GM21423 (cell line): Measurements from ENCODE around the gene CLK2.
A peak's percentile ranks its signal among the peaks of the same experiment; 100 is the strongest.
"Not testable (repeated sequence)": the region's sequence is repeated elsewhere in the genome, so short reads cannot be mapped to it uniquely, and the experiment has no call there.

Experiments used
- ATAC-seq: cut with Tn5 transposase; IDR thresholded peaks from one replicate; pipeline ENCODE4 v1.9.1; 2021; ENCODE audit warnings: mild to moderate bottlenecking, moderate library complexity; ENCODE audit not compliant: unreplicated experiment

Gene CLK2

GRCh38 chr1:155297384-155297783 lies 24.1 kb upstream of the CLK2 start:
- no peak for ATAC-seq

- ATAC-seq, result no peak
These were observed 23.4 kb upstream of the CLK2 start for GRCh38 chr1:155296661-155297060.

GRCh38 chr1:155295942-155296267 lies 22.6 kb upstream of the CLK2 start:
- no peak for ATAC-seq

GRCh38 chr1:155295183-155295941 lies 22.1 kb upstream of the CLK2 start:
- no peak for ATAC-seq

- ATAC-seq, result no peak
These were observed 21.3 kb upstream of the CLK2 start for GRCh38 chr1:155294520-155295182.

- ATAC-seq, result no peak
These were observed 19.9 kb upstream of the CLK2 start for GRCh38 chr1:155293086-155293749.

- not testable (repeated sequence) for ATAC-seq
These were observed 17.7 kb upstream of the CLK2 start for GRCh38 chr1:155291006-155291405.

GRCh38 chr1:155287987-155288543 lies 14.8 kb upstream of the CLK2 start:
- no peak for ATAC-seq

- ATAC-seq, result no peak
These were observed 13.2 kb upstream of the CLK2 start for GRCh38 chr1:155286544-155286943.

- ATAC-seq, result no peak
These were observed 12.3 kb upstream of the CLK2 start for GRCh38 chr1:155285631-155286044.

GRCh38 chr1:155285063-155285462 lies 11.8 kb upstream of the CLK2 start:
- no peak for ATAC-seq

- ATAC-seq, result no peak
These were observed 11.2 kb upstream of the CLK2 start for GRCh38 chr1:155284476-155284875.

- no peak for ATAC-seq
These were observed 9.3 kb upstream of the CLK2 start for GRCh38 chr1:155282488-155283091.

- ATAC-seq, result no peak
These were observed 6.0 kb upstream of the CLK2 start for GRCh38 chr1:155279268-155279667.

GRCh38 chr1:155278689-155279160 lies 5.4 kb upstream of the CLK2 start:
- no peak for ATAC-seq

- no peak for ATAC-seq
These were observed 4.8 kb upstream of the CLK2 start for GRCh38 chr1:155277902-155278688.

- peak; percentile 60 for ATAC-seq
These were observed 4.0 kb upstream of the CLK2 start, which contains the start of gene HCN3 for GRCh38 chr1:155277070-155277901. TSS of gene HCN3 (plus strand) at chr1:155277463. CDS start at chr1:155277591, 128 bp downstream.

GRCh38 chr1:155272466-155273342 lies 600 bp downstream of the CLK2 start:
- ATAC-seq, result peak; percentile 28
